ENCODE measurements around the gene ZCCHC24. TPM values are rescaled to one million over a fixed set of nuclear protein-coding genes. Genes with fewer than 3 reads are reported as not detected.

Gene ZCCHC24
- 2.8 to 5.4 TPM (median 4.6 TPM) in 5 replicates for total RNA-seq (2022; extraction: Qiagen RNA extraction; ENCODE audit: low read depth)

DNA sequence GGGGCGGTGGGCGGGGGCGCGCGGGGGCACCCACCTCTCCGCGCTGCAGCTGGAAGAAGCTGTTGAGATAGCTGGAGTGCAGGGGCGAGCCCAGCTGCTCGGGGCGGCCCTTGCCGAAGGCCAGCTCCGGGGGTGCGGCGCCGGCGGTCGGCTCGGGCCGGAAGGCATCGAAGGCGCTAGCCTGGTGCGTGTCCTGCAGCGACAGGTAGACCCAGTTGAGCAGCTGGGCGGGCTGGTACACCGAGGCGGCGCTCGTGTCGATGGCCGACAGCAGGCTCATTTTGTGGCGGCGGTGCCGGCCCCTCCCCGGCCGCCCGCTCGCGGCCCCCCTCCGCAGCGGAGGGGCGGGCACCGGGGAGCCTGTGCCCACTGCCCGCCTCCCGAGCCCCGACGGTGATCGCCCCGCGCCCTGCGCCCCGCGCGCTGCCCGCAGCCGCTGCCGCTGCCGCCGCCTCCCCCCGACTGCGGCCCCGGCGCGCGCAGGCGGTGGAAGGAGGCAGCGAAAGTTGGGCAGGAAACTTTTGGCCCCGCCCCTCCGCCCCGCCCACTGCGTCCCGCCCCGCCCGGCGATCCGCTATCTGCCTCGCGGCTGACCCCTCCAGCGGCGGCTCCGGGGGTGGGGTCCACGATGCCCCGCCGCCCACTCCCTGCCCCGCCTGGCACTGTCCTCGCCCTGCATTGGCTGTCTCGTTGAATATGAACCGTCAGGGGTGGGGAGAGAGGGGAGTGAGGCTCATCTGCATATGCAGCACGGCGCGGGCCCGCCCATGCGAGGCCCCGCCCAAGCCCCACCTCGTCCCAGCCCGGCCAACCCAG is at the start of gene ZCCHC24:
Gene ZCCHC24 (minus strand): TSS at position 464 of the 816 bp plus-strand sequence. CDS start 184 bp downstream, at position 280.

DNA sequence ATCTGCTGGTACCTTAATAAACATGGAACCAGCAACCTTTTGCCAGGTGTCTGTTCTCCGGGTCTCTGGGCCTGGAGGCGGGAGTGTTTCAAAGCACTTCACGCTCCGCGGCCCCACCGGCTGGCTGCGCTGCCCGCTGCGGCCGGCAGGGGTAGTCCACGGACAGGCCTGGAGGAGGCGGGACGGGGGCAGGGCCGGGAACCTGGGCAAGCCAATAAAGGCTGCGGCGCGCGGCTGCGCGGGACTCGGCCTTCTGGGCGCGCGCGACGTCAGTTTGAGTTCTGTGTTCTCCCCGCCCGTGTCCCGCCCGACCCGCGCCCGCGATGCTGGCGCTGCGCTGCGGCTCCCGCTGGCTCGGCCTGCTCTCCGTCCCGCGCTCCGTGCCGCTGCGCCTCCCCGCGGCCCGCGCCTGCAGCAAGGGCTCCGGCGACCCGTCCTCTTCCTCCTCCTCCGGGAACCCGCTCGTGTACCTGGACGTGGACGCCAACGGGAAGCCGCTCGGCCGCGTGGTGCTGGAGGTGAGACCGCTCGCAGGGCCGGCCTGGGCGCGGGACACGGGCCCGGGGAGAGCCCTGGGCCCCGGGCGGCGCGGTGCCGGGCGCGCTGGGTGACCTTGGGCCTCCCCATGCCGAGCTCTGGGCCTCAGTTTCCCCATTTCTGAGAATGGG is 98.1 kb downstream of the ZCCHC24 start, which contains the start of gene PPIF:
Gene PPIF (plus strand): TSS at position 244 of the 668 bp plus-strand sequence. CDS start 80 bp downstream, at position 324.

Other genes starting within 250 kb of the ZCCHC24 start
- gene PPIF, start 98.2 kb downstream of the ZCCHC24 start, total RNA-seq (2022; extraction: Qiagen RNA extraction; ENCODE audit: low read depth): 147 to 236 TPM (median 178 TPM) in 5 replicates
- 1.7 to 3.8 TPM (median 2.2 TPM) in 5 replicates for gene EIF5AL1, start 66.9 kb upstream of the ZCCHC24 start, total RNA-seq (2022; extraction: Qiagen RNA extraction; ENCODE audit: low read depth)
- gene SFTPA2, start 114.8 kb upstream of the ZCCHC24 start, total RNA-seq (2022; extraction: Qiagen RNA extraction; ENCODE audit: low read depth): not detected in 5 replicates
- not detected in 5 replicates for gene SFTPA1, start 165.3 kb upstream of the ZCCHC24 start, total RNA-seq (2022; extraction: Qiagen RNA extraction; ENCODE audit: low read depth)